Measurements from ENCODE around the gene CETN1.

GRCh38 chr18:549967-550366 is 30.2 kb upstream of the CETN1 start:
- no peak for TF ChIP-seq CTCF (IDR thresholded peaks at IDR 0.05; ENCODE audit: low read depth, low read length)
- no peak for TF ChIP-seq POLR2A (IDR thresholded peaks at IDR 0.05; ENCODE audit: extremely low read depth, insufficient read length)
